SU-DHL-6 (cell line): ENCODE data around the gene EYA2.

Experiments used
- H2AFZ ChIP-seq: fragments of 200-600 bp; sonication (generic); 2 replicates; pipeline ENCODE4 v1.6.1; 2014; ENCODE audit warnings: low read depth, mild to moderate bottlenecking, moderate library complexity, mixed read lengths, antibody characterized with exemption, low read length; ENCODE audit not compliant: severe bottlenecking
- H3F3A ChIP-seq: fragments of 200-600 bp; shearing (Covaris generic); 2 replicates; pipeline ENCODE4 v1.6.0; 2016; ENCODE audit warnings: antibody characterized with exemption, mild to moderate bottlenecking; ENCODE audit not compliant: insufficient read depth
- H3K27ac ChIP-seq: fragments of 200-600 bp; sonication (generic); 2 replicates; pipeline ENCODE4 v1.5.1; 2016; ENCODE audit warnings: low read depth, mild to moderate bottlenecking, low read length, moderate library complexity, mixed read lengths
- H3K27me3 ChIP-seq: fragments of 200-600 bp; sonication (generic), shearing (Covaris generic); 2 replicates; pipeline ENCODE4 v1.6.0; 2014; ENCODE audit warnings: mild to moderate bottlenecking, low read length
- H3K36me3 ChIP-seq: fragments of 200-600 bp; sonication (generic); 2 replicates; pipeline ENCODE4 v1.6.1; 2014; ENCODE audit warnings: mild to moderate bottlenecking, low read length, mixed read lengths
- H3K4me2 ChIP-seq: fragments of 300-600, 200-600 bp; shearing (Covaris generic), sonication (generic); 2 replicates; pipeline ENCODE4 v1.6.0; 2014; ENCODE audit warnings: low read length, low read depth, mild to moderate bottlenecking; ENCODE audit not compliant: poor library complexity, severe bottlenecking
- H3K4me3 ChIP-seq: fragments of 200-600 bp; sonication (generic); 2 replicates; pipeline ENCODE4 v1.5.1; 2014; ENCODE audit warnings: antibody characterized with exemption, low read length, mild to moderate bottlenecking, mixed read lengths; ENCODE audit not compliant: insufficient read depth, poor library complexity, severe bottlenecking
- H3K79me2 ChIP-seq: fragments of 200-600 bp; sonication (generic); 2 replicates; pipeline ENCODE4 v1.6.1; 2014; ENCODE audit warnings: mild to moderate bottlenecking, low read length, moderate library complexity; ENCODE audit not compliant: insufficient read depth
- H3K9ac ChIP-seq: fragments of 200-600 bp; sonication (generic); 2 replicates; pipeline ENCODE4 v1.7.0; 2014; ENCODE audit warnings: mild to moderate bottlenecking, low read length
- H3K9me2 ChIP-seq: fragments of 200-600 bp; sonication (generic); replicated peaks from 2 replicates; pipeline ENCODE4 v1.6.1; 2014; ENCODE audit warnings: low read length; ENCODE audit not compliant: insufficient read depth
- H3K9me3 ChIP-seq: fragments of 200-600 bp; sonication (generic); 2 replicates; pipeline ENCODE4 v1.6.1; 2014; ENCODE audit warnings: low read length, mixed read lengths; ENCODE audit not compliant: insufficient read depth
- H4K20me1 ChIP-seq: fragments of 200-600 bp; sonication (generic); 2 replicates; pipeline ENCODE4 v1.6.1; 2014; ENCODE audit warnings: low read depth, mild to moderate bottlenecking, antibody characterized with exemption, low read length, moderate library complexity, mixed read lengths
- CTCF ChIP-seq: fragments of 200-600 bp; sonication (generic); IDR thresholded peaks from one replicate; pipeline ENCODE4 v1.5.1; 2017; ENCODE audit warnings: antibody characterized with exemption, mild to moderate bottlenecking, low read length, moderate library complexity; ENCODE audit not compliant: insufficient read depth, poor library complexity, severe bottlenecking
- EZH2phosphoT487 ChIP-seq: fragments of 200-600 bp; sonication (generic), shearing (Covaris generic); conservative IDR thresholded peaks from 2 replicates; pipeline ENCODE4 v1.6.1; 2018; ENCODE audit warnings: mild to moderate bottlenecking, antibody characterized with exemption, low read length, moderate library complexity, mixed read lengths

EYA2 gene

GRCh38 chr20:47067776-47068175, 173.1 kb downstream of the EYA2 start:
- Histone ChIP-seq H3K27ac (no peak overlapping the region), H3K9ac (no peak overlapping the region), H3F3A (no peaks in the 10 kb centered on the region), H3K36me3 (no peaks in the 10 kb centered on the region), H3K27me3 (no peaks in the 10 kb centered on the region; the same call in 1 of the 2 replicates), H3K4me3 (no peak overlapping the region), H3K9me2 (no peaks in the 10 kb centered on the region), H2AFZ (no peak overlapping the region), H3K4me2 (no peak overlapping the region), H3K79me2 (no peaks in the 10 kb centered on the region), H4K20me1 (no peaks in the 10 kb centered on the region), H3K9me3 (no peaks in the 10 kb centered on the region)
- TF ChIP-seq EZH2phosphoT487 (no peak), CTCF (no peak)

GRCh38 chr20:47070176-47070575, 175.5 kb downstream of the EYA2 start:
- H3K9me3 ChIP-seq = no peaks in the 10 kb centered on the region
- no peak overlapping the region for H2AFZ ChIP-seq
- no peaks in the 10 kb centered on the region for H3K36me3 ChIP-seq
- H3K4me2 ChIP-seq = no peak overlapping the region
- H3K9me2 ChIP-seq = no peaks in the 10 kb centered on the region
- H4K20me1 ChIP-seq = no peaks in the 10 kb centered on the region
- H3K9ac ChIP-seq = no peak overlapping the region
- TF ChIP-seq EZH2phosphoT487 (no peak), CTCF (no peak)
- no peak overlapping the region for H3K4me3 ChIP-seq
- no peaks in the 10 kb centered on the region; the same call in 1 of the 2 replicates for H3K27me3 ChIP-seq
- H3K79me2 ChIP-seq = no peaks in the 10 kb centered on the region
- H3F3A ChIP-seq = no peaks in the 10 kb centered on the region
- no peak overlapping the region for H3K27ac ChIP-seq

GRCh38 chr20:47071646-47072185, 177.1 kb downstream of the EYA2 start:
- no peaks in the 10 kb centered on the region for H3K9me2 ChIP-seq
- no peaks in the 10 kb centered on the region for H3K79me2 ChIP-seq
- no peaks in the 10 kb centered on the region for H3F3A ChIP-seq
- no peak overlapping the region for H3K27ac ChIP-seq
- H3K4me2 ChIP-seq = no peak overlapping the region
- H3K9ac ChIP-seq = no peak overlapping the region
- H3K27me3 ChIP-seq = no peaks in the 10 kb centered on the region; the same call in 1 of the 2 replicates
- H4K20me1 ChIP-seq = no peaks in the 10 kb centered on the region
- no peak overlapping the region for H2AFZ ChIP-seq
- H3K9me3 ChIP-seq = no peaks in the 10 kb centered on the region
- no peak for TF ChIP-seq CTCF
- no peak for TF ChIP-seq EZH2phosphoT487
- no peaks in the 10 kb centered on the region for H3K36me3 ChIP-seq
- H3K4me3 ChIP-seq = no peak overlapping the region
